ENCODE measurements around the gene ZNF18. TPM values are rescaled to one million over a fixed set of nuclear protein-coding genes. Genes with fewer than 3 reads are reported as not detected.

ZNF18 gene
- total and polyA plus RNA-seq, 2 donors (not counting 1 experiment from before 2014, with no cell fraction given): 7.7 to 16.8 TPM

GRCh38 chr17:12035673-12036072, 38.4 kb upstream of the ZNF18 start:
- Histone ChIP-seq H3K4me3 (replicated peaks in 1 of 4; ENCODE audit: control extremely low read depth in 1 of 4, insufficient read depth in 1 of 4, low read depth in 3 of 4, low read length in 4 of 4) (no peak overlapping the region), H3K79me2 (ENCODE audit: control insufficient read depth, insufficient read depth, low read length) (peaks cover 14% of the 10 kb centered on the region), H3K36me3 (ENCODE audit: control insufficient read depth, insufficient read depth, low read length) (no peaks in the 10 kb centered on the region), H3K9ac (ENCODE audit: insufficient read depth, low read length) (no peak overlapping the region), H4K20me1 (ENCODE audit: control insufficient read depth, extremely low read depth, insufficient read depth, low read length) (no peaks in the 10 kb centered on the region), H3K9me3 (ENCODE audit: control insufficient read depth, insufficient read depth, low read depth, low read length) (no peaks in the 10 kb centered on the region), H3K27me3 (ENCODE audit: control insufficient read depth, insufficient read depth, low read length) (no peaks in the 10 kb centered on the region), H3K4me2 (ENCODE audit: extremely low read depth, insufficient read depth, low read length) (no peak overlapping the region), H3K4me1 (ENCODE audit: control insufficient read depth, extremely low read depth, insufficient read depth, low read length) (peaks cover under 1% of the 10 kb centered on the region), H3K27ac (ENCODE audit: insufficient read depth, low read length) (no peak overlapping the region), H2AFZ (ENCODE audit: low read length) (no peak overlapping the region)
- TF ChIP-seq EZH2 (IDR thresholded peaks at IDR 0.05; ENCODE audit: low read length, missing control alignments) (no peak), CTCF (conservative IDR thresholded peaks at IDR 0.05 in 1 of 2, IDR thresholded peaks at IDR 0.05 in 1 of 2; ENCODE audit: low read depth in 1 of 2, low read length in 2 of 2) (no peak)
- no peak for DNase-seq (ENCODE audit: low read depth in 2 of 2)

GRCh38 chr17:12034538-12034937, 37.3 kb upstream of the ZNF18 start:
- DNase-seq (ENCODE audit: low read depth in 2 of 2): no peak
- Histone ChIP-seq H3K36me3 (ENCODE audit: control insufficient read depth, insufficient read depth, low read length) (no peaks in the 10 kb centered on the region), H3K27ac (ENCODE audit: insufficient read depth, low read length) (no peak overlapping the region), H3K4me3 (replicated peaks in 1 of 4; ENCODE audit: control extremely low read depth in 1 of 4, insufficient read depth in 1 of 4, low read depth in 3 of 4, low read length in 4 of 4) (no peak overlapping the region), H3K27me3 (ENCODE audit: control insufficient read depth, insufficient read depth, low read length) (no peaks in the 10 kb centered on the region), H3K9me3 (ENCODE audit: control insufficient read depth, insufficient read depth, low read depth, low read length) (no peaks in the 10 kb centered on the region), H3K79me2 (ENCODE audit: control insufficient read depth, insufficient read depth, low read length) (peaks cover 14% of the 10 kb centered on the region), H3K4me2 (ENCODE audit: extremely low read depth, insufficient read depth, low read length) (no peak overlapping the region), H3K4me1 (ENCODE audit: control insufficient read depth, extremely low read depth, insufficient read depth, low read length) (no peaks in the 10 kb centered on the region), H2AFZ (ENCODE audit: low read length) (no peak overlapping the region), H3K9ac (ENCODE audit: insufficient read depth, low read length) (no peak overlapping the region), H4K20me1 (ENCODE audit: control insufficient read depth, extremely low read depth, insufficient read depth, low read length) (no peaks in the 10 kb centered on the region)
- TF ChIP-seq EZH2 (IDR thresholded peaks at IDR 0.05; ENCODE audit: low read length, missing control alignments) (no peak), CTCF (conservative IDR thresholded peaks at IDR 0.05 in 1 of 2, IDR thresholded peaks at IDR 0.05 in 1 of 2; ENCODE audit: low read depth in 1 of 2, low read length in 2 of 2) (no peak)

- H3K4me1 ChIP-seq (ENCODE audit: control insufficient read depth, extremely low read depth, insufficient read depth, low read length): no peaks in the 10 kb centered on the region
- H3K4me2 ChIP-seq (ENCODE audit: extremely low read depth, insufficient read depth, low read length): no peak overlapping the region
- H3K27me3 ChIP-seq (ENCODE audit: control insufficient read depth, insufficient read depth, low read length): no peaks in the 10 kb centered on the region
- H4K20me1 ChIP-seq (ENCODE audit: control insufficient read depth, extremely low read depth, insufficient read depth, low read length): no peaks in the 10 kb centered on the region
- H3K9ac ChIP-seq (ENCODE audit: insufficient read depth, low read length): no peak overlapping the region
- no peaks in the 10 kb centered on the region for H3K36me3 ChIP-seq (ENCODE audit: control insufficient read depth, insufficient read depth, low read length)
- TF ChIP-seq CTCF (conservative IDR thresholded peaks at IDR 0.05 in 1 of 2, IDR thresholded peaks at IDR 0.05 in 1 of 2; ENCODE audit: low read depth in 1 of 2, low read length in 2 of 2) (no peak), EZH2 (IDR thresholded peaks at IDR 0.05; ENCODE audit: low read length, missing control alignments) (no peak)
- no peak overlapping the region for H3K4me3 ChIP-seq (replicated peaks in 1 of 4; ENCODE audit: control extremely low read depth in 1 of 4, insufficient read depth in 1 of 4, low read depth in 3 of 4, low read length in 4 of 4)
- H2AFZ ChIP-seq (ENCODE audit: low read length): no peak overlapping the region
- peaks cover 51% of the 10 kb centered on the region for H3K79me2 ChIP-seq (ENCODE audit: control insufficient read depth, insufficient read depth, low read length)
- no peaks in the 10 kb centered on the region for H3K9me3 ChIP-seq (ENCODE audit: control insufficient read depth, insufficient read depth, low read depth, low read length)
- H3K27ac ChIP-seq (ENCODE audit: insufficient read depth, low read length): no peak overlapping the region
- no peak for DNase-seq (ENCODE audit: low read depth in 2 of 2)
Observed at GRCh38 chr17:12028611-12029010, 31.3 kb upstream of the ZNF18 start.
